ENCODE results near the gene SPRR4. TPM values are rescaled to one million over a fixed set of nuclear protein-coding genes. Genes with fewer than 3 reads are reported as not detected.

The SPRR4 gene, protein sequence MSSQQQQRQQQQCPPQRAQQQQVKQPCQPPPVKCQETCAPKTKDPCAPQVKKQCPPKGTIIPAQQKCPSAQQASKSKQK
- total RNA-seq, result not detected in 2 replicates

DNA sequence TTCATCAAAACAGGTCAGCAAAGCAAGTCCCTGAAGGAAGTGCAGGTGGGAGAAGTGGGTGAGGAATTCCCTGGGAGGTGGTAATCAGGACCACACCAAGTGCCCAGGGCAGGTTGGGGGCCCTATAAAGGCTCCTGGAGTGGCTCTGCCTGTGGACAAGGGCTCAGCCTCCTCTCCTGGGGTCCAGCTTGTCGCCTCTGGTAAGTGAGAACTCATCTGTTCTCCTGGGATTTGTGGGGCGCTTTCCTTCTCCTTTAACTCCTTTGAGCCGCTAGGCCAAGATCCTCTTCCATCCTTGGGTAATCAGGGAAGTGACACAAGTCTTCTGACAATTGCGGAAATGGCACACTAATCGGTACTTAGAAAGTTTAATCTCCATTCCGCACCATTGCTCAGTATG, at the start of gene SPRR4:
TSS of gene SPRR4 (plus strand) at position 154 of the 400 bp plus-strand sequence. CDS start 1,243 bp downstream, outside the sequence.
- Mint-ChIP-seq H3K4me3 (no peak within 1 kb of the TSS), H3K9me3 (no peaks in the 10 kb centered on the region), H3K27me3 (ENCODE audit: insufficient read depth) (peaks cover 5% of the 10 kb centered on the region), H3K36me3 (ENCODE audit: low read depth) (no peaks in the 10 kb centered on the region), H3K27ac (no peak within 1 kb of the TSS), H3K4me1 (ENCODE audit: low read depth) (no peaks in the 10 kb centered on the region)
- intact Hi-C loops (cut with micrococcal nuclease), result no loop called here
- no peak for DNase-seq (ENCODE audit: low spot score)

GRCh38 chr1:152924191-152924590, 46.3 kb upstream of the SPRR4 start:
- intact Hi-C loops (cut with micrococcal nuclease), result no loop called here
- no peaks in the 10 kb centered on the region for H3K4me1 Mint-ChIP-seq (ENCODE audit: low read depth)
- no peaks in the 10 kb centered on the region for H3K9me3 Mint-ChIP-seq
- no peaks in the 10 kb centered on the region for H3K36me3 Mint-ChIP-seq (ENCODE audit: low read depth)
- no peak overlapping the region for H3K4me3 Mint-ChIP-seq
- peaks cover 1% of the 10 kb centered on the region for H3K27me3 Mint-ChIP-seq (ENCODE audit: insufficient read depth)
- no peak for DNase-seq (ENCODE audit: low spot score)
- no peak overlapping the region for H3K27ac Mint-ChIP-seq

- no peak for DNase-seq (ENCODE audit: low spot score)
- no peaks in the 10 kb centered on the region for H3K4me1 Mint-ChIP-seq (ENCODE audit: low read depth)
- H3K4me3 Mint-ChIP-seq, result no peak overlapping the region
- intact Hi-C loops (cut with micrococcal nuclease), result loop anchor here (2.0 kb wide), 1 partner anchor 57 kb away; no protein-coding TSS in a partner anchor
- H3K27ac Mint-ChIP-seq, result no peak overlapping the region
- H3K27me3 Mint-ChIP-seq (ENCODE audit: insufficient read depth), result peaks cover 1% of the 10 kb centered on the region
- H3K36me3 Mint-ChIP-seq (ENCODE audit: low read depth), result no peaks in the 10 kb centered on the region
- no peaks in the 10 kb centered on the region for H3K9me3 Mint-ChIP-seq
Observed at GRCh38 chr1:152926091-152926490, 44.4 kb upstream of the SPRR4 start.

- DNase-seq (ENCODE audit: low spot score), result no peak
- intact Hi-C loops (cut with micrococcal nuclease), result no loop called here
- H3K9me3 Mint-ChIP-seq, result no peaks in the 10 kb centered on the region
- no peaks in the 10 kb centered on the region for H3K36me3 Mint-ChIP-seq (ENCODE audit: low read depth)
- H3K4me1 Mint-ChIP-seq (ENCODE audit: low read depth), result no peaks in the 10 kb centered on the region
- H3K4me3 Mint-ChIP-seq, result no peak overlapping the region
- no peak overlapping the region for H3K27ac Mint-ChIP-seq
- peaks cover 1% of the 10 kb centered on the region for H3K27me3 Mint-ChIP-seq (ENCODE audit: insufficient read depth)
Observed at GRCh38 chr1:152928671-152929070, 41.8 kb upstream of the SPRR4 start.

- intact Hi-C loops (cut with micrococcal nuclease), result no loop called here
- no peaks in the 10 kb centered on the region for H3K36me3 Mint-ChIP-seq (ENCODE audit: low read depth)
- no peak overlapping the region for H3K4me3 Mint-ChIP-seq
- no peaks in the 10 kb centered on the region for H3K4me1 Mint-ChIP-seq (ENCODE audit: low read depth)
- no peak overlapping the region for H3K27ac Mint-ChIP-seq
- no peaks in the 10 kb centered on the region for H3K9me3 Mint-ChIP-seq
- no peak for DNase-seq (ENCODE audit: low spot score)
- H3K27me3 Mint-ChIP-seq (ENCODE audit: insufficient read depth), result peaks cover 3% of the 10 kb centered on the region
Observed at GRCh38 chr1:152932170-152932811, 38.2 kb upstream of the SPRR4 start.

DNA sequence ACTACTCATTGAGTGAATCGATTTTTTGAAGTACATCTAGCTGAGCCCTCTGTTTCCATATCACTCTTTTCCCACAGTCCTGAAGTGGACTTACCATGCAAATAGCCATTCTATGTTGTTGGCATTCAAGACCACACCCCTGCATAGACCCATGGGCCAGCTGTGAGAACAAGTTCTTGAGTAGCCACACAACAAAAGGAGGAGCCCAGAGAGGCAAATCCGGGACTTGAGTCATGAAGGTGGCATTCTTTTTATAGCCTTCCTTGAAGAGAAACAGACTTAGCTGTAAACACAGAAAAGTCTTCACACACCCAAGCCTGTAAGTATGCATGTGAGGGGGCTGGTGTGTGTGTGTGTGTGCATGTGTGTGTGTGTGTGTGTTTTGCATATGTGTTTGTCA, 37.3 kb upstream of the SPRR4 start:
- Mint-ChIP-seq H3K27me3 (ENCODE audit: insufficient read depth) (peaks cover 3% of the 10 kb centered on the region), H3K9me3 (no peaks in the 10 kb centered on the region), H3K4me1 (ENCODE audit: low read depth) (no peaks in the 10 kb centered on the region), H3K4me3 (no peak overlapping the region), H3K36me3 (ENCODE audit: low read depth) (no peaks in the 10 kb centered on the region), H3K27ac (no peak overlapping the region)
- no peak for DNase-seq (ENCODE audit: low spot score)
- intact Hi-C loops (cut with micrococcal nuclease), result no loop called here

GRCh38 chr1:152940614-152941013, 29.8 kb upstream of the SPRR4 start:
- peaks cover 3% of the 10 kb centered on the region for H3K27me3 Mint-ChIP-seq (ENCODE audit: insufficient read depth)
- H3K36me3 Mint-ChIP-seq (ENCODE audit: low read depth), result no peaks in the 10 kb centered on the region
- no peaks in the 10 kb centered on the region for H3K9me3 Mint-ChIP-seq

GRCh38 chr1:152941037-152941711, 29.3 kb upstream of the SPRR4 start:
- H3K4me3 Mint-ChIP-seq, result no peak overlapping the region
- H3K9me3 Mint-ChIP-seq, result no peaks in the 10 kb centered on the region
- peaks cover 3% of the 10 kb centered on the region for H3K27me3 Mint-ChIP-seq (ENCODE audit: insufficient read depth)
- intact Hi-C loops (cut with micrococcal nuclease), result no loop called here
- no peaks in the 10 kb centered on the region for H3K36me3 Mint-ChIP-seq (ENCODE audit: low read depth)
- no peak for DNase-seq (ENCODE audit: low spot score)
- H3K4me1 Mint-ChIP-seq (ENCODE audit: low read depth), result no peaks in the 10 kb centered on the region
- H3K27ac Mint-ChIP-seq, result no peak overlapping the region

More at GRCh38 chr1:152940614-152941013, 29.8 kb upstream of the SPRR4 start:
- no peaks in the 10 kb centered on the region for H3K4me1 Mint-ChIP-seq (ENCODE audit: low read depth)
- intact Hi-C loops (cut with micrococcal nuclease), result no loop called here
- no peak overlapping the region for H3K27ac Mint-ChIP-seq
- H3K4me3 Mint-ChIP-seq, result no peak overlapping the region
- DNase-seq (ENCODE audit: low spot score), result no peak

- Mint-ChIP-seq H3K4me1 (ENCODE audit: low read depth) (no peaks in the 10 kb centered on the region), H3K27me3 (ENCODE audit: insufficient read depth) (peaks cover 7% of the 10 kb centered on the region), H3K36me3 (ENCODE audit: low read depth) (no peaks in the 10 kb centered on the region), H3K4me3 (no peak overlapping the region), H3K9me3 (no peaks in the 10 kb centered on the region), H3K27ac (no peak overlapping the region)
- DNase-seq (ENCODE audit: low spot score), result no peak
- intact Hi-C loops (cut with micrococcal nuclease), result no loop called here
Observed at GRCh38 chr1:152942161-152942560, 28.3 kb upstream of the SPRR4 start.

DNA sequence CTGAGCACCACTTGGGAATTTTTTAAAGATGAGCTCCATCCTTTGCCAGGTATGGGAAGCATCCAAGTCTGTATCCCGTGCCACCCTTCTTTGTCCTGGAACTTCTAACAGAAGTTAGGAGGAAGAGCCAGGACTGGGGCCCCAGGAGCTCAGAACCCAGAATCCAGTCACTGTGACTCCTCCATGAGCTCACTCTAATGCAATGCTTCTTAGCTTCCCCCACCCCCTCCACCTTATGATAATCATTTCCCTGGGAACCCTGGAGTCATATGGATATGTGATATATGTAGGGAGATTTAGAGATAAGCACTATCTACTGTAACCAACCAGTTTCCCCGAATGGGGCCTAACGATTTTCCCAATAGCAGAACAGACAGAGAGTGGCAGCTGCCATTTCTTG, 24.2 kb upstream of the SPRR4 start:
- H3K27me3 Mint-ChIP-seq (ENCODE audit: insufficient read depth), result peaks cover 7% of the 10 kb centered on the region
- no peak overlapping the region for H3K4me3 Mint-ChIP-seq
- no peak overlapping the region for H3K27ac Mint-ChIP-seq
- no peaks in the 10 kb centered on the region for H3K4me1 Mint-ChIP-seq (ENCODE audit: low read depth)
- DNase-seq (ENCODE audit: low spot score), result no peak
- H3K36me3 Mint-ChIP-seq (ENCODE audit: low read depth), result no peaks in the 10 kb centered on the region
- no peaks in the 10 kb centered on the region for H3K9me3 Mint-ChIP-seq
- intact Hi-C loops (cut with micrococcal nuclease), result no loop called here

DNA sequence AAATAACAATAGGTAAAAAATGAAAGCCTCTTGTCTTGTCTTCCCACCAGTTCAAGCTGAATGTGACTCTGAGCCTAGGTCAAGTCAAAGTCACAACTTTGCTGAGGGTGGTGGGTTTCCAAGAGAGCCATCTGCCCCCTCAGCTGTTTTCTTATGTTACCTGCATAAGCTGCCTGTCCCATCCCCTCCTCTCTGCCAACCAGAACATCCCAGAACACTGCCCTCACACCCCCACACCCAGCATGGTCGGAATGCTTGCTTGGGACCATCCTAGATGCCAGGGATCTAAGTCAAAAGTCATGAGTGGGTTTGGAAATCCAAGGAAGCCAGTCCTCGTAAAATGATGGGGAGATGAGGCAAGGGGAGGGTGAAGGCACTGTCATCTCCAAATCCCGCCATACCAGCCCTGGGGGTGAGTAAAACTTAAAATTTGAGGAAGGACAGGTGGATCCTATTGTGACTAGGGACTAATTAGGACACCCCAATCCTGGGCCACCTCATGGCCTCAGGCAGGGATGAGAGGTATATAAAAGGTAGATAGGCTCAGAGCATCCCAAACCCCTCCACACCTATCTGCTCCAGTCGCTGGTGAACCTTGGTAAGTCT, 23.7 kb upstream of the SPRR4 start, which contains the start of gene SPRR5:
TSS of gene SPRR5 (plus strand) at position 556 of the 606 bp plus-strand sequence. CDS start 1,349 bp downstream, outside the sequence.
- Mint-ChIP-seq H3K4me1 (ENCODE audit: low read depth) (no peaks in the 10 kb centered on the region), H3K9me3 (no peaks in the 10 kb centered on the region), H3K36me3 (ENCODE audit: low read depth) (no peaks in the 10 kb centered on the region), H3K27me3 (ENCODE audit: insufficient read depth) (peaks cover 7% of the 10 kb centered on the region), H3K27ac (no peak within 1 kb of the TSS), H3K4me3 (no peak within 1 kb of the TSS)
- intact Hi-C loops (cut with micrococcal nuclease), result no loop called here
- DNase-seq (ENCODE audit: low spot score), result no peak

- no peaks in the 10 kb centered on the region for H3K9me3 Mint-ChIP-seq
- H3K36me3 Mint-ChIP-seq (ENCODE audit: low read depth), result no peaks in the 10 kb centered on the region
- intact Hi-C loops (cut with micrococcal nuclease), result no loop called here
- H3K4me3 Mint-ChIP-seq, result no peak overlapping the region
- peaks cover 3% of the 10 kb centered on the region for H3K27me3 Mint-ChIP-seq (ENCODE audit: insufficient read depth)
- H3K4me1 Mint-ChIP-seq (ENCODE audit: low read depth), result no peaks in the 10 kb centered on the region
- H3K27ac Mint-ChIP-seq, result no peak overlapping the region
- no peak for DNase-seq (ENCODE audit: low spot score)
Observed at GRCh38 chr1:152951711-152952110, 18.7 kb upstream of the SPRR4 start.

DNA sequence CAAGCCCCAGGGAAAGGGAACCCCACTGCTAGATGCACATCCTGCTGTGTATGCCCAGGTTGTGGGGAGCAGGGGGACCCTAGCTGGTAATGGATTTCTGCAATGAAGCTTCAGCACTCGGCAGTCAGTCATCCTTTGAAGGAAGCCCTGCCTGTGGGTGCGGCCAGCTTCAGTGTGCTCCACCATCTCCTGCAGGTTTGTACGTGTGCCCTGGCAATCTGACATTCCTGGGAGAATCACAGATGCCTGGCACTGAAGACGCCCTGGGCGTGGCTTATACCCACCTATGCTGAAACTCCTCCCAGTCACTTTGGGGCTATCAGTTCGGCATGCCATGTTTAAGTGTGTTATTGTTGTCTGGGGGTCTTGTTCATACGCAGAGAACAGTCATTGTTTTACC, 16.7 kb upstream of the SPRR4 start:
- intact Hi-C loops (cut with micrococcal nuclease), result no loop called here
- Mint-ChIP-seq H3K36me3 (ENCODE audit: low read depth) (no peaks in the 10 kb centered on the region), H3K27ac (no peak overlapping the region), H3K4me3 (no peak overlapping the region), H3K9me3 (no peaks in the 10 kb centered on the region), H3K4me1 (ENCODE audit: low read depth) (no peaks in the 10 kb centered on the region), H3K27me3 (ENCODE audit: insufficient read depth) (no peaks in the 10 kb centered on the region)
- no peak for DNase-seq (ENCODE audit: low spot score)
